NT2/D1 (cell line): Measurements from ENCODE around the gene POLR2L.

Experiments
- SUZ12 ChIP-seq: IDR thresholded peaks from 2 replicates; pipeline ENCODE4 v1.6.1; 2011; ENCODE audit not compliant: insufficient read length, insufficient read depth; ENCODE audit errors: extremely low read depth
- YY1 ChIP-seq: IDR thresholded peaks from 2 replicates; pipeline ENCODE4 v1.6.1; 2011; ENCODE audit not compliant: insufficient read length, insufficient read depth
- ZNF274 ChIP-seq: IDR thresholded peaks from 2 replicates; pipeline ENCODE4 v1.6.1; 2011; ENCODE audit warnings: mild to moderate bottlenecking, low read depth, low read length

DNA sequence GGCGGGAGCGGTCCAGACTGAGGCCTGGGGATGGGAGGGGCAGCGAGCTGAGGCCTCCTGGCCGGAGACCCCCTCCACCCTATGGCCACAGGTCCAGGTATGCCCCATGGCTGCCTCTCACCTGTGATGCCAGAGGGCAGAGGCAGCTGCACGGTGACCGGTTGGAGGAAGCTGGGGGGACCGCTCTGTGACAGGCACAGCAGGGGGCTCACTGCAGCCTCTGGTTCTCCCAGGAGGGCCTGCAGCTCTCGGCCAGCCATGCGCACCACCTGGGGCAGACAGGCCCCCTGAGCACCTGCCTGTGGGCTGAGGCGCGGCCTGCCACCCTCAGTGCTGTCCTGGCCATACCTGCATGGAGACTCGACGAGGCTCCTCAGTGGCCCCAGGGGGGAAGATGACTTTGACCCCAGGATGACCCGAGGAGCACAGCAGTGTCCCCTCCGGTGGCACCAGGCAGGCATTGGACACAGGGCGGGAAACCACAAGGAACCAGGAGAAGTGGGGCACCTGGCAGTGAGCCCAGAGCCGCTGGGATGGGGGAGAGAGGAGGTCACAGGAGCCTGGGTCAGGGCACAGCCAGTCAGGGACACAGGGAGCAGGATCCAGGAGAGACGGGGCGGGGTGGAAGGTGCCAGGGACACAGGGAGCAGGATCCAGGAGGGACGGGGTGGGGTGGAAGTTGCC, 41.1 kb downstream of the POLR2L start:
- TF ChIP-seq YY1, result no peak
- TF ChIP-seq ZNF274, result no peak
- TF ChIP-seq SUZ12, result no peak
